ENCODE results near the gene XK. TPM values are rescaled to one million over a fixed set of nuclear protein-coding genes. Genes with fewer than 3 reads are reported as not detected.

XK gene
- total and polyA plus RNA-seq, 9 of the 15 experiments (the other 6 are each of a cell fraction or from before 2014, with no cell fraction given), result 4.0 to 21.6 (median 11.6) TPM

DNA sequence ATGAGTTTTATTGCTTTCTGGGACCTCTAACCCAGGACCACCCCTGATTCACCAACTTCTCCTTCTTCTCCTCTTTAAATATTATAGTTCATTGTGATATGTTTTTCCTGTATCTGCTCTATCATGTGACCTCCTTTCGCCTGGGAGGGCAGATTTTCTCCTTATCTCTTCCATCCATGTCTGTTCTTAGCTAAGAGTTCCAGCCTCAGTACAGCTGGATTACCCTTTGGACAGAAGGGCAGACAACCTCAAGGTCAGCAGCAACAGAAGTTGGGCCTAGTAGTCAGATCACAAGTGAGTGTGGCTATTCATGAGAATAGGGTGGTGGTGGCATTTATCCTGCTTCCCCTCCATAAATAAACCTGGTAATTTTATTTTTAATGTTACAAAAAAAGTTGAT, 5.7 kb upstream of the XK start (continued):
- TF ChIP-seq SOX6 (IDR thresholded peaks at IDR 0.05) (peak; percentile 53; the same call in 1 of the 2 replicates), ESRRA (IDR thresholded peaks at IDR 0.05; ENCODE audit: borderline replicate concordance, low read depth) (peak; percentile 99), PTRF (tag; IDR thresholded peaks at IDR 0.05) (no peak), GATA2 (CRISPR knock-in tag; IDR thresholded peaks at IDR 0.05) (peak; percentile 36; the same call in 1 of the 2 replicates), EHMT2 (IDR thresholded peaks at IDR 0.05) (peak; percentile 74; the same call in 1 of the 2 replicates), BRF1 (IDR thresholded peaks at IDR 0.05; ENCODE audit: borderline replicate concordance, extremely low read depth, insufficient read length) (no peak)

- 0 out of 2 replicates have a peak overlapping the region, but pooled peaks have one; percentile 57 for H3K4me2 ChIP-seq (ENCODE audit: insufficient read depth, low read length)
- H3K27me3 ChIP-seq (ENCODE audit: control insufficient read depth in 2 of 2, insufficient read depth in 2 of 2, low read length in 2 of 2), result no peaks in the 10 kb centered on the region
- DNase-seq (ENCODE audit: extremely low read depth in 1 of 4, low spot score in 3 of 4), result peak in 1 of 4 experiments; percentile 17
- no peak for TF ChIP-seq PTTG1 (tag; IDR thresholded peaks at IDR 0.05; ENCODE audit: low read depth)
- peak; percentile 82 for TF ChIP-seq MEF2A (IDR thresholded peaks at IDR 0.05; ENCODE audit: control insufficient read depth, low read depth, low read length)
- peaks cover 33% of the 10 kb centered on the region for H3K79me2 ChIP-seq (ENCODE audit: control insufficient read depth, insufficient read depth, low read length)
- peak; percentile 32 for FAIRE-seq
- intact Hi-C loops (cut with micrococcal nuclease), result no loop called here
- ChIA-PET CTCF (ENCODE audit: low intra/inter-chr PET ratio) (no interaction called here), POLR2A (no interaction called here)
- no peaks in the 10 kb centered on the region for H3K36me3 ChIP-seq (ENCODE audit: control insufficient read depth, insufficient read depth, low read length)
- no peaks in the 10 kb centered on the region for H4K20me1 ChIP-seq (replicated peaks; ENCODE audit: control insufficient read depth, insufficient read depth, low read length)
- in situ Hi-C loops (cut with MboI), result no loop called here
- H3K9me1 ChIP-seq (ENCODE audit: control insufficient read depth, insufficient read depth, low read length), result no peaks in the 10 kb centered on the region
- peak overlapping the region; percentile 91 for H2AFZ ChIP-seq (ENCODE audit: low read depth, low read length)
- BruUV-seq (replicated peaks), result no TSS peak
- H3K27ac ChIP-seq (ENCODE audit: extremely low read depth, low read depth, low read length), result peak overlapping the region; percentile 90; the same call in 2 of the 3 replicates
- no peak for ATAC-seq
- no peak overlapping the region for H3K4me3 ChIP-seq
- peak overlapping the region in 1 of 2 experiments; percentile 80; a peak in 2 of 4 replicates for H3K9ac ChIP-seq (ENCODE audit: insufficient read depth in 1 of 2, low read depth in 2 of 2, low read length in 2 of 2)
- H3K9me3 ChIP-seq (replicated peaks; ENCODE audit: control insufficient read depth, insufficient read depth, low read depth, low read length), result no peaks in the 10 kb centered on the region
- H3K4me1 ChIP-seq (replicated peaks in 1 of 2; ENCODE audit: control insufficient read depth in 2 of 2, insufficient read depth in 2 of 2, low read length in 2 of 2), result peaks cover 10 to 26% of the 10 kb centered on the region in 2 experiments; a peak in 4 of 5 replicates
These were observed 1.2 kb upstream of the XK start for GRCh38 chrX:37684426-37684825.

All from K562 (cell line).